SK-N-SH (cell line): ENCODE results near the gene AGAP1. TPM values are rescaled to one million over a fixed set of nuclear protein-coding genes. Genes with fewer than 3 reads are reported as not detected.

Experiments used
- CTCF ChIA-PET: fragments of 300-600, 350-600 bp; formaldehyde crosslinking; extraction: SDS; loops from one replicate; lab custom pipeline; 2021; lab: Yijun Ruan, JAX
- POLR2A ChIA-PET: fragments of 350-600 bp; sonication (Branson Sonifier 250); formaldehyde crosslinking; extraction: SDS; loops from one replicate; lab custom pipeline; 2020; ENCODE audit warnings: antibody characterized with exemption, inconsistent platforms; lab: Yijun Ruan, JAX
- DNase-seq: peaks from one replicate; pipeline ENCODE4 v3.0.0; 2012
- H2AFZ ChIP-seq: fragments of 200-600 bp; sonication (generic); 2 replicates; pipeline ENCODE4 v1.8.1; 2016; ENCODE audit warnings: antibody characterized with exemption, mild to moderate bottlenecking, low read depth
- H3F3A ChIP-seq: fragments of 200-600 bp; sonication (generic); replicated peaks from 2 replicates; pipeline ENCODE3; 2016; ENCODE audit warnings: antibody characterized with exemption, mild to moderate bottlenecking; ENCODE audit not compliant: insufficient read depth
- H3K27ac ChIP-seq, 2 experiments: fragments of 200-500 bp in 1 of 2; fragments of 200-600 bp in 1 of 2; sonication (Bioruptor generic) in 1 of 2; sonication (generic), shearing (Covaris generic) in 1 of 2; 2 replicates each; pipeline versions ENCODE4 v1.5.1 to v1.6.1; 2014 to 2016; ENCODE audit warnings: low read depth in 2 of 2, inconsistent platforms in 1 of 2, low read length in 1 of 2, mild to moderate bottlenecking in 1 of 2, mixed read lengths in 1 of 2
- H3K27me3 ChIP-seq: fragments of 200-600 bp; sonication (generic), shearing (Covaris generic); 2 replicates; pipeline ENCODE4 v1.6.1; 2016; ENCODE audit warnings: mixed run types; ENCODE audit not compliant: insufficient read depth
- H3K36me3 ChIP-seq, 2 experiments: fragments of 200-500 bp in 1 of 2; fragments of 200-600 bp in 1 of 2; sonication (Bioruptor generic) in 1 of 2; sonication (generic) in 1 of 2; replicated peaks in 1 of 2; 2 replicates each; pipeline versions ENCODE3 to v1.5.1; 2014 to 2016; ENCODE audit warnings: low read length in 1 of 2, mild to moderate bottlenecking in 1 of 2; ENCODE audit not compliant: insufficient read depth in 2 of 2, control insufficient read depth in 1 of 2
- H3K4me1 ChIP-seq, 2 experiments: fragments of 200-500 bp in 1 of 2; fragments of 200-600 bp in 1 of 2; sonication (Bioruptor generic) in 1 of 2; sonication (generic), shearing (Covaris generic) in 1 of 2; 2 replicates each; pipeline versions ENCODE4 v1.5.1 to v1.6.1; 2014 to 2016; ENCODE audit warnings: low read depth in 1 of 2, low read length in 1 of 2, mixed run types in 1 of 2; ENCODE audit not compliant: insufficient read depth in 2 of 2, control insufficient read depth in 1 of 2
- H3K4me2 ChIP-seq: fragments of 200-600 bp; sonication (generic), shearing (Covaris generic); 2 replicates; pipeline ENCODE4 v1.6.1; 2017; ENCODE audit warnings: mixed run types
- H3K4me3 ChIP-seq, 2 experiments: fragments of 200-500 bp in 1 of 2; fragments of 200-600 bp in 1 of 2; sonication (Bioruptor generic) in 1 of 2; sonication (generic), shearing (Covaris generic) in 1 of 2; 2 replicates each; pipeline versions ENCODE4 v1.5.1 to v1.8.1; 2014 to 2016; ENCODE audit warnings: low read depth in 2 of 2, inconsistent platforms in 1 of 2, low read length in 1 of 2, mild to moderate bottlenecking in 1 of 2, mixed read lengths in 1 of 2, moderate library complexity in 1 of 2
- H3K79me2 ChIP-seq: fragments of 200-600 bp; sonication (generic); 2 replicates; pipeline ENCODE4 v1.8.1; 2017; ENCODE audit warnings: mild to moderate bottlenecking; ENCODE audit not compliant: insufficient read depth
- H3K9ac ChIP-seq: fragments of 200-600 bp; sonication (generic); 2 replicates; pipeline ENCODE4 v1.6.1; 2017; ENCODE audit warnings: mixed run types
- H3K9me2 ChIP-seq: fragments of 200-600 bp; sonication (generic); 2 replicates; pipeline ENCODE4 v1.6.1; 2017; ENCODE audit warnings: mixed run types
- H3K9me3 ChIP-seq: fragments of 200-600 bp; sonication (generic); 2 replicates; pipeline ENCODE4 v1.6.1; 2017; ENCODE audit warnings: mixed run types, mild to moderate bottlenecking, moderate library complexity
- H4K20me1 ChIP-seq: fragments of 200-600 bp; sonication (generic); 2 replicates; pipeline ENCODE4 v1.6.1; 2017; ENCODE audit warnings: mild to moderate bottlenecking, mixed run types; ENCODE audit not compliant: insufficient read depth
- CTCF ChIP-seq: fragments of 200-600 bp; sonication (generic); IDR thresholded peaks from 2 replicates; pipeline ENCODE4 v1.6.1; 2017; ENCODE audit warnings: antibody characterized with exemption, mild to moderate bottlenecking, moderate library complexity
- ELF1 ChIP-seq: IDR thresholded peaks from 2 replicates; pipeline ENCODE4 v1.4.0; 2012
- FOXM1 ChIP-seq: IDR thresholded peaks from 2 replicates; pipeline ENCODE4 v1.4.0; 2012; ENCODE audit warnings: low read depth, mild to moderate bottlenecking
- GABPA ChIP-seq: IDR thresholded peaks from 2 replicates; pipeline ENCODE4 v1.4.0; 2012; ENCODE audit warnings: low read depth, mild to moderate bottlenecking
- GATA2 ChIP-seq: sonication (generic); formaldehyde crosslinking; IDR thresholded peaks from 2 replicates; pipeline ENCODE4 v1.5.0; 2020; ENCODE audit warnings: mild to moderate bottlenecking, missing genetic modification reagents
- MEF2A ChIP-seq: IDR thresholded peaks from 2 replicates; pipeline ENCODE4 v1.4.0; 2012; ENCODE audit warnings: low read depth, borderline replicate concordance
- NFIC ChIP-seq: IDR thresholded peaks from 2 replicates; pipeline ENCODE4 v1.4.0; 2012; ENCODE audit warnings: borderline replicate concordance
- NRF1 ChIP-seq: IDR thresholded peaks from 2 replicates; pipeline ENCODE4 v1.6.1; 2012; ENCODE audit warnings: low read depth, mild to moderate bottlenecking, low read length
- PBX3 ChIP-seq: IDR thresholded peaks from 2 replicates; pipeline ENCODE4; 2012
- RAD21 ChIP-seq: IDR thresholded peaks from 2 replicates; pipeline ENCODE4 v1.6.1; 2012; ENCODE audit warnings: mild to moderate bottlenecking, low read length
- RXRA ChIP-seq: IDR thresholded peaks from 2 replicates; pipeline ENCODE4 v1.4.0; 2012; ENCODE audit warnings: low read depth, mild to moderate bottlenecking, borderline replicate concordance
- SIN3A ChIP-seq: IDR thresholded peaks from 2 replicates; pipeline ENCODE4 v1.6.1; 2012; ENCODE audit warnings: low read depth, mild to moderate bottlenecking, low read length, moderate library complexity, borderline replicate concordance
- SMC3 ChIP-seq: IDR thresholded peaks from 2 replicates; pipeline ENCODE4 v1.6.1; 2012; ENCODE audit warnings: low read depth, low read length, improper control_type of control experiment
- TEAD4 ChIP-seq: IDR thresholded peaks from 2 replicates; pipeline ENCODE4 v1.4.0; 2012; ENCODE audit warnings: mild to moderate bottlenecking, borderline replicate concordance; ENCODE audit not compliant: insufficient read depth
- ZBTB33 ChIP-seq: IDR thresholded peaks from 2 replicates; pipeline ENCODE4 v1.4.0; 2012; ENCODE audit warnings: low read depth, borderline replicate concordance
- WGBS: methylation state at CpG from one replicate; pipeline ENCODE4 v1.1.6; 2017; ENCODE audit warnings: low lambda C conversion rate; 5-methylcytosine and 5-hydroxymethylcytosine counted together
- polyA plus RNA-seq, 3 experiments: library from polyadenylated mRNA; depleted of rRNA; stranded (reverse); fragments of >200 nt; gene quantifications; 2 replicates each; pipeline ENCODE4 v1.2.3, GENCODE V29; 2012

Gene AGAP1
- polyA plus RNA-seq, 1 of the 3 experiments (the other 2 are of a cell fraction), result 8.8 TPM

GRCh38 chr2:235774153-235774870 is 280.5 kb downstream of the AGAP1 start:
- H4K20me1 ChIP-seq, result no peaks in the 10 kb centered on the region
- H3K36me3 ChIP-seq, result peaks cover 0 to 10% of the 10 kb centered on the region in 2 experiments
- H3K27me3 ChIP-seq, result no peaks in the 10 kb centered on the region
- no peak overlapping the region for H3K27ac ChIP-seq
- H3K4me2 ChIP-seq, result no peak overlapping the region
- no peak for DNase-seq
- WGBS, result 89% methylated on average over 15 of the region's 15 CpGs
- ChIA-PET CTCF (interaction anchor here (1.2 to 9.5 kb wide), 3 partner anchors 8 to 407 kb away, joined by 4 to 372 read pairs (median 13); no protein-coding TSS in a partner anchor), POLR2A (no interaction called here)
- H2AFZ ChIP-seq, result no peak overlapping the region
- H3F3A ChIP-seq, result no peaks in the 10 kb centered on the region
- TF ChIP-seq PBX3, result no peak
- TF ChIP-seq RAD21, result no peak
- TF ChIP-seq, all 33 proteins: peak for 0
- H3K9me3 ChIP-seq, result no peaks in the 10 kb centered on the region
- H3K9ac ChIP-seq, result no peak overlapping the region
- no peaks in the 10 kb centered on the region for H3K79me2 ChIP-seq
- H3K4me1 ChIP-seq, result peaks cover 0 to 4% of the 10 kb centered on the region in 2 experiments; a peak in 1 of 4 replicates
- no peak overlapping the region for H3K4me3 ChIP-seq
- H3K9me2 ChIP-seq, result no peaks in the 10 kb centered on the region

- Histone ChIP-seq H2AFZ (no peak overlapping the region), H3K4me3 (no peak overlapping the region), H3K4me1 (peaks cover 0 to 4% of the 10 kb centered on the region in 2 experiments; a peak in 1 of 4 replicates), H3K9me3 (no peaks in the 10 kb centered on the region), H4K20me1 (no peaks in the 10 kb centered on the region), H3K4me2 (no peak overlapping the region), H3K27ac (no peak overlapping the region), H3K36me3 (peaks cover 0 to 12% of the 10 kb centered on the region in 2 experiments), H3K79me2 (no peaks in the 10 kb centered on the region)
- ChIA-PET CTCF (interaction anchor here (1.9 to 9.5 kb wide), 2 partner anchors 11 to 405 kb away, joined by 7 to 372 read pairs; no protein-coding TSS in a partner anchor), POLR2A (no interaction called here)
- DNase-seq, result no peak
- TF ChIP-seq NRF1, result no peak
- no peak for TF ChIP-seq PBX3
- TF ChIP-seq SIN3A, result no peak
- no peak for TF ChIP-seq RXRA
- TF ChIP-seq CTCF, result no peak
- no peak for TF ChIP-seq ZBTB33
- no peak for TF ChIP-seq MEF2A
- no peak for TF ChIP-seq SMC3
- TF ChIP-seq TEAD4, result no peak
- no peak for TF ChIP-seq NFIC
- no peak for TF ChIP-seq GABPA
- no peak for TF ChIP-seq ELF1
- TF ChIP-seq FOXM1, result no peak
- TF ChIP-seq GATA2 (CRISPR knock-in tag), result no peak
- TF ChIP-seq, all 33 proteins: peak for 0
- Histone ChIP-seq H3K9ac (no peak overlapping the region), H3F3A (no peaks in the 10 kb centered on the region), H3K9me2 (no peaks in the 10 kb centered on the region), H3K27me3 (no peaks in the 10 kb centered on the region)
- 98% methylated on average over 14 of the region's 14 CpGs for WGBS
These were observed 282.7 kb downstream of the AGAP1 start for GRCh38 chr2:235776531-235776930.
